ENCODE results near the gene LRRC8D.

LRRC8D gene

GRCh38 chr1:89898150-89898549, 77.3 kb downstream of the LRRC8D start:
- no peak for FAIRE-seq

GRCh38 chr1:89898695-89899470, 78.1 kb downstream of the LRRC8D start:
- FAIRE-seq, result no peak

GRCh38 chr1:89900323-89900722, 79.5 kb downstream of the LRRC8D start:
- no peak for FAIRE-seq

DNA sequence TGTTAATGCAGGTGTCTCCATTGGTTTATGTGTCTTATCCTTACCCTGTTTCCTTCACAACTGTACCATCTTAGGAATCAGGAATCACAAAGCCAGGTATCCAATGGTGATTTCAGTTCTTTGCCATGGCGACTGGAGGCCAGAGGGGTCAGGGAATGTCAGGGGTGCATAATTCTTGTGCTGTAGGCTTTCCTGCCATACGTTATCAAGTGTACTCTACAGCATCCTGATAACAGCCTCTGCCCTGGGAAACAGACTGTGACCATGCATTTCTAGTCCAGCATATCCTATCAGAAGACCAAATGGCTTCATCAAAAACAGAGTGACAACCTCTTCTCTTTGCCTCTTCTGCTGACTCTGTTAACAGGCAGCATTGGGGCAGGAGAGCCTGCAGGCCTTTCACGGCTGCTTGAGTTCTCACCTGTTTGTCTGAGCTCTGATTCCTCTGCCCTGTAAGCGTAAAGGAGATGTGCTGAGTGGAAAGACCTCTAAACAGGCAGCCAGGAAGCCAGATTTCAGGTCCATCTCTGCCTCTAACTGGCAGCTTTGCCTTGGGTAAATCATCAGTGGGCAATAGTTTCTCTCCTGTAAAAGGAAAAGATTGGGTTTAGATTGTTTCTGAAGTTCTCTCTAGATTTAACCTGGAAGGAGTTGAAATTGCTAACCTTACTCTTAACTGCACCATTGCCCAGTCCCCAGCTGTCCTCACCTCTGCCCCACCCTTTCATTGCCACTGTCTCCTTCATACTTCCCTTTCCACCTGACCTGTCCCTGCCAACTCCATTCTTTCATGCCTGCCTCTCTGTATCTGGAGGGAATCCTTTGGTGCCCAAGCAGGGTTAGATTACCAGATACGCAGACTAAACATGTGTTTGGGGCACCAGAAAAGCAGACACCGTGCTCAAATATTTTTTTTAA, 80.2 kb downstream of the LRRC8D start:
- no peak for FAIRE-seq

DNA sequence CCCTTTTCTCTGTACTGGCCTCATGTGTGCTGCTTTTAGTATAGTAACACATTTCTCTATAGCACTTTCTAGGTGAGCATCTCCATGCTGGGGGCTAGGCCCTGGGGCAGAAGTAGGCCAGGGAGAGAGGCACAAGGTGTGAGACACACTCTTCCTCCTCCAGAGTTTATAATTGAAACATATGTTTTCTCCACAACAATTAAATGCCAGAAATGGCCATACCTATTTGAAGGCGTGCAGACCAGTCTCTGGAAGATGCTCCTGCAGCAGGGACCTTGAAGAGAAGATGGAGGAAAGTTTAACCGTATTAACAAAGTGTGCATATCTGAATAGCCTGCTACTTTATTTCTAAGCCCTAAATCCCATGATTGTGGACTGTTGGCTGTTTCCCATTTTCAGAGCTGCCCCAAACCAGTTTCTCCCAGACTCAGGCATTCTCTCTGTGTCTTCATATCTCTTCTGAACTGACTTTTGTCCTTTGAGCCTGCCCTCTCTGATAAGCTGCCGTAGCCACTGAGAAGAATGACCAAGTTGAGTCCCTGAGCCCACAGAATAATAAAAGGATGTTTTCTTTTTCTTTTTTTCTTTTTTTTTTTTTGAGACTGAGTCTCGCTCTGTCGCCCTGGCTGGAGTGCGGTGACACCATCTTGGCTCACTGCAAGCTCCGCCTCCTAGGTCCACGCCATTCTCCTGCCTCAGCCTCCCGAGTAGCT, 81.3 kb downstream of the LRRC8D start:
- no peak for FAIRE-seq

- FAIRE-seq, result no peak
Measured at GRCh38 chr1:89903550-89903949, 82.7 kb downstream of the LRRC8D start.

- FAIRE-seq, result peak; percentile 46
Measured at GRCh38 chr1:89904219-89904980, 83.6 kb downstream of the LRRC8D start.

- FAIRE-seq, result no peak
Measured at GRCh38 chr1:89905395-89906058, 84.7 kb downstream of the LRRC8D start.

- FAIRE-seq, result no peak
Measured at GRCh38 chr1:89906088-89906487, 85.3 kb downstream of the LRRC8D start.

DNA sequence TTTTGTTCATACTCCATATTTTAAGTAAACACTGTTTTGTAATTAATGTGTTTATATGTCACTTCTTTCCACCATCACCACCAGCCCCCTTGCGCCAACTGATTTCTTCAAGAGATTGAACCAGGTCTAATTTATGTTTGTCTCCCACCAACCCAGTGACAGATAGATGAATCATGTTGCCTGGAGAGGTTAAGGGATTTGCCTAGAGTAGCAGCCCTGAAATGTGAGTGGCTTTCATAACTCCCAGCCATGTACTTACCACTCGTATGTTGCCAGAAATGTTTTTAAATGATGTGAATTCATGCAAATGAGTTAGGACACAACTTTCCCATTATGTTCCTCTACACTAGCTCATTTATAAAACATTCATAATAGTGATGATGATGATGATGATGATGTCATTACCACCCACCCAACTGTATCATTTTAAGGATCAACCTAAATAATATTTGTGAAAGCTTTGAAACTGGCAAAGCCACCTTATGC, 86.9 kb downstream of the LRRC8D start:
- FAIRE-seq, result peak; percentile 75

DNA sequence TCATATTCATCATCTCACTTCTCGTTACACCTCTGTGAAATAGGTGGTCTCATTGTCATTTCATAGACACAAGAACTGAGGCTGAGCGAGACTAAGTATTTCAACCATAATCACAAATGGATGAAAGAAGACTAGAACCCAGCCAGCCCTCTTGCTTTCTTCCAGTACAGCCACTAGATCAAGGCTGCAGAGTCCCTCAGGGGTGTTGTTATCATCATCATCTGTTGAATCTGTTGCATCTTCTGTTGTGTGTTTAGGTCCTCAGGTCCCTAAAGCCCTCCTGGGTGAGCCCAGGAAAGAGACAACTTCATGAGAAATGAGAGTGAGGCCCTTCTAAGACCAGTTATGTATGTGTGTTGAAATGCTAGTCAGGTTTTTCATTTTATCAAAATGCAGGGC, 87.4 kb downstream of the LRRC8D start:
- no peak for FAIRE-seq

GRCh38 chr1:89908672-89909436, 88.0 kb downstream of the LRRC8D start:
- peak; percentile 88 for FAIRE-seq

GRCh38 chr1:89910268-89910667, 89.4 kb downstream of the LRRC8D start:
- no peak for FAIRE-seq

GRCh38 chr1:89910780-89911179, 89.9 kb downstream of the LRRC8D start:
- peak; percentile 100 for FAIRE-seq

DNA sequence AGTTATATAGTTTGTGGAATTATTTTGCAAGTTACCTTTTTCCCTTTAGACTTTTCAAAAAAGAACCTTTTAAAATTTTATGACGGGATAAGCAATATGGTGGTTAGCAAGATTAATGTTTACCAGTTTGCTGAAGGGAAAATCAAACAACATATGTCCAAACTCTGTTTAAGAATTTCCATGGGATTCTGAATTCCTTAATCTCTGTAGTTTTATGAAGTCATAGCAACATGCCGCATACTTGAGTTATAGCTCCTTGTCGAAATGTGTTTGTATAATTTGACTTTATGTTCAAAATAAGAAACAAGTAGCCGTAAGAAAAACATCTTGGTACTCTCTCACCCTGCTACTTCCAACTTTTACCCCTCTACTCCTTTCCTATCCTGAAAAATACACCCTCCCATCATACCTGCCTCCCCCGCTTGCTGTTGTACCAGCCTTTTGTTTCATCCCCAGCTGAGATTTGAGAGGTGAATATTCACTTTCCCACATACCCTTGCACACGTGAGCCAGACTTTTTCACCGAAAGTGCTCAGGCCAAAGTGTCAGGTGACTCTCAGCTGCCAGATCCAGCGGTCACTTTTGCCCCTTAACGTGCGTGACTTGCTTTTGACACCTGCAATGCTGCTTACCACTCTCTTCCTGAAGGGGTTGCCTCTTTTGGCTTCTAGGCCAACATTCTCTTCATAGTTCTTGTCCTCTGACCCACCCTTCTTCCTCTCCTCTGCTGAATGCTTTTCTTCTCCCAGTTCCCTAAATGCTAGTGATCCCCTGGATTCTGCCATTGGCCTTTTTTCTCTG, 90.6 kb downstream of the LRRC8D start:
- no peak for FAIRE-seq

DNA sequence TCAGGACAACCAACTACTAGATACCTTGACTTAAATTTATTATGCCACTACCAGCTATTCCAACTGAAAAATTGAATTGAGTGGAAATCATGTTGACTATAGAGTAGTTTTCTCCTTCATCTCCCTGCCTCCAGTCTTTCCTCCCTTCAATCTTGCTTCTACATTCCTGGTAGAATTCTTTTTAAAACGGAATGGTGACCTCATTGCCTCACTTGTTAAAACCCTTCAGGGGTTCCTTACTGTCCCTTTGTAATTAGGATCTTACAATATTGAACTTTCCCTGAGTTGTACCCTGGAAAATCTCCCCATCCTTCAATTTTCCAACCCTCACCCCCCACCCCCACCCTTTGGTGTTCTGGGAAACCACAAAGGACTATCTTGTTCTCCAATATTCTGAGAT, 91.2 kb downstream of the LRRC8D start:
- no peak for FAIRE-seq

DNA sequence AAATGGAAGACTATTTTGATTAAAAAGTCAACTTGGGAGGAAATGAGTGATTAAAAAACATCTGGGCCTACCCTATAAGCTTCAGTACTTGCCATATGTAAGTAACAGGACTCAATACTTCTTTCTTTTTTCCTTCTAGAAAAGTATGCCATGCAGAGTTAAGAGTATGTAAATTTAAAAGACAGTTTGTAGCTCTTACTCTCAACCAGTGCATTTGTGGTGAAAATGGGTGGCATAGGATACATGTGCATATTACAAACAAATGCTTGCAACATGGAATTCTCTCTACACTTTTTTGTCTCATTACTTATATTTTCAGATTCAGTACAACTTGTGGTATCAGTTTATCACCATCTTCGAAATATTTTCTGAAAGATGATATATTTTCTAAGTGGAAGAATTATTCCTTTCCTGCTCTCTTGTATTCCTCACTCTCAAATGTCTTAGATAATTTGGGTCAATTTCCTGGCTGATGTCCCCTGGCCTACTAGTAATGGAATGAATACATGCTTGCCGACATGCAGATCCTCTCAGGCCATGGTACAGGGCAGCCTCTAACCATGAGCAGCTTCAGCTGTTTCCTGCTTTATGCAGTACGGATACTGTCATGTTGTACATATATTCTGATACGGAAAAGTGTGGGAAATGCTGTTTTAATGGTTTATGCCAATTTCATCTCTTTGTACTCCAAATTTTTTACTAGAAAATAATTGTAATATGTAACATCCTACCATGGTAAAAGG, 92.7 kb downstream of the LRRC8D start:
- FAIRE-seq, result no peak

- FAIRE-seq, result no peak
Measured at GRCh38 chr1:89917353-89917752, 96.5 kb downstream of the LRRC8D start.

GRCh38 chr1:89918127-89918793, 97.4 kb downstream of the LRRC8D start:
- FAIRE-seq, result no peak
